Globus pallidus (tissue), 1 donor: ENCODE measurements around the gene NPVF.
A peak's percentile ranks its signal among the peaks of the same experiment; 100 is the strongest.

Source experiments
- DNase-seq: peaks from one replicate; pipeline ENCODE4 v3.0.0-alpha.2; 2015; ENCODE audit warnings: low spot score

The NPVF gene

DNA sequence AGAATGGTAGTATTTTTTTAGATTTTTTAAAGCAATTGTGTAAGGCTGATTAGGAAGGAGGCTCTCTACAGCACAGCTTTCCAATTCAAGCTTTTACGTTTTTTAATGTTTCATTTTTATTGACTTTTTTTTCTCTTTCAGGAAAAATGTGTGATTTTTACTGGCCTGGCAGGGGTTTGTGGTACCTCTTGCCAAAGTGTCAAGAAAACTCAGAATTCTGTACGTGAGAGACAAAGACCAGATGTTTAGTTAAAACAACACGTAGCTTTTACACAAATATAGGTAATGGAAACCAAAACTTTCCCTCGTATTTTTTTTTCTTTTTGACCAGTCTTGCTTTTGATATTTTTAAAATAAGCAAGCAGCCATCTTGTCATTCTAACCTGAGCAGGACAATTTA is 6.0 kb upstream of the NPVF start:
- DNase-seq, result no peak

DNA sequence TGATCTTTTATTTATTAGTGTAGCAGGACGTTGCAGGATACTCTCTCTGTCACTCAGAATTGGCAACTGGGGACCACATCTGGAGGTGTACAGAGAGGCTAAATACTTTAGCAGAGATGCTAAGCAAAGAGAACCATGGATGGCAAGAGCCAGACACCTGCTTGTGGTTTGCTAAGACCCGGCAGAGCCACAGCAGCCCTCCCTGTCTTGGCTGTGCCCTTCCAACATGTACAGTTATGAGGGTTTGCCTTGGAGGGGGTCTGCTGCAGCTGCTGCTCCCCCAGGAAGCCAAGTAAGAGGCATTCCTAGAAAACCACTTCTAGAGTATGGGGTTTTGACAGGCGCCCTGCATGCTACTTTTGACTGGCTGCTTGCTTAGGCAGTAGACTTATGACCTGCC is 5.1 kb downstream of the NPVF start:
- DNase-seq, result no peak

DNA sequence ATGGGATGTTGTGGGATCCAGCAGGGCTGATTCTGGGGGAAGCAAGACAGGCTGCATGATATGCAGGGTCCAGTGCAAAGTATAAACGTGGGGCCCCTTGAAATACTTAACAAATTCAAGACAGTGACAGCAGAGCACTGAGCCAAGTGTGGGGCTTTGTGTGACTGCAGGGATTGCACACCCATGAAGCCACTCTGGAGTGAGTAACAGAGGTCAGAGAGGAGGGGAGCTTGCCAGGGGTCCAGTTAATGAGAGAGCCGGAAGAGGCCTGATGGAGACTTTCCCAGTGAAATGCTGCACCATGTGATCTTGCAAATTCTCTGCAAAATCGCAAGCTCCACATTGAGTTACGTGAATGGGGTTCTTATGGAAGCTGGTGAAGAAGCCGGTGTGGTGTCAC is 5.6 kb downstream of the NPVF start:
- DNase-seq, result no peak

GRCh38 chr7:25221009-25221408 is 7.3 kb downstream of the NPVF start:
- DNase-seq, result no peak

DNA sequence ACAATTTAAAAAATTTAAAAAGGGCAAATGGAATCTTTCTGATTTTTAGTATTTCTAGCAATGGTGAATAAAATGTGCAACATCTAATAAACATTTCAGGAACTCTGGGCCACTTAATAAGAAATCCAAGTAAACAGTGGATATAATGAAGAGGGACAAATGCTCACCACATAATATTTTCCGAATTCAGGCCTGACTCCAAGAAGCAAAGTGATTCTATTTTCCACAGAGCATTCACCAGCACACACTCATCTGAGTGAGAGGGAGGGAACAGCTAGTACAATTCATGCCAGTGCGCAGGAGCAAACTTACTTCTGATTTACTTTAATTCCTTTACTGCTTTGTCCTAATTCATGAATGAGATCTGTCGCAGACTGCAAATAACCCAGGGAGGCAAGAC is 10.1 kb downstream of the NPVF start:
- no peak for DNase-seq

- DNase-seq, result peak; percentile 50
Measured at GRCh38 chr7:25216837-25217236, 11.4 kb downstream of the NPVF start.

DNA sequence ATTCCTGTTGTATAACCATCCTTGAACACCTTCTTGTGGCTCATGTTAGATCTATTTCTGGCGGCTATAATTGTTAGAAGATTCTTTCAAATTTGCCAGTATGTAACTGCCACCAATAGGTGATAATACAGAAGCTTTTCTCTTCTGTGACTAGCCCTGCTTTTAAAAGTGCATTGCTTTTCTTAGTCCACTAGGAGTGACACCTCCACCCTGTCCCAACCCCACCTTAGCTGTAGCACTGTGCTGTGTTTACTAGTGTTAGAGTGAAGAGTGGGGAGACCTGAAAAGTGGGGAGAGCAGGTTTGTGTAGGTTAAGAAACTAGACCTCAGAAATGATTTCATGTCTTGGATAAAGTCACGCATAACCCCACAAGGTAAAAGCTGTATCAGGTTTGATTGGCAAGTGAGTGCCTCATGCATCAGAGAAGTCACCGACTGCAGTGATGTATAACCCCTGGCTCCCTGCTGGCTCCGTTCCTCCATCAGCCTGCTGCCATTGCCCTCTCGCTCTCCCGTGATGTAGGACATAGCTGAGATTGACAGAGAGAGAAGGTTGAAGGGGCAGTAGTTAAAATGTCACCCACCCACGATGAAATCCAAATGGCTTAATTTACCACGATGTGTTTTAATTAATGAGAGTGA is 12.5 kb downstream of the NPVF start:
- DNase-seq, result no peak

DNA sequence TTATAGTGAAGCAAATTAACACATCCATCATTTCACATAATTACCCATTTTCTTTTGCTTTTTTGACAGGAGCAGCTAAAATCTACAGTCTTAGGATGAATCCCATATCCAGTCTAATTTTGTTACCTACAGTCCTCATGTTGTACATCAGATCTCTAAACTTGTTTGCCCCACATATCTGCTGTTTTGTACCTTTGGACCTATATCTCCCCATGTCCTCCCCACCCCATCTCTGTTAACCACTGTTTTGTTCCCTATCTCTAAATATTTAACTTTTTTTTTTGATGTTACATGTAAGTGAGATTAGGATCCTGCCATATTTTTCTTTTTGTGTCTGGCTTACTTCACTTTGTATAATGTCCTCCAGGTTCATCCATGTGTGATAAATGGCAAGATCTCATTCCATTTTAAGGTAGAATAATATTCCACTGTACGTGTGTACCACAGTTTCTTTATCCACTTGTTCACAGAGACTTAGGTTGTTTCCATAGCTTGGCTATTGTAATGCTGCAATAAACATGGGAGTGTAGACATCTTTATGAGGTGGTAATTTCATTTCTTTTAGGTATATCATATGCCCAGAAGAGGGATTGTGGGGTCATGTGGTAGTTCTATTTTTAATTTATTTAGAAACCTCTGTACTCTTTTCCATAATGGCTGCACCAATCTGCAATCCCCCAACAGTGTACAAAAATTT is 19.6 kb downstream of the NPVF start:
- no peak for DNase-seq

DNA sequence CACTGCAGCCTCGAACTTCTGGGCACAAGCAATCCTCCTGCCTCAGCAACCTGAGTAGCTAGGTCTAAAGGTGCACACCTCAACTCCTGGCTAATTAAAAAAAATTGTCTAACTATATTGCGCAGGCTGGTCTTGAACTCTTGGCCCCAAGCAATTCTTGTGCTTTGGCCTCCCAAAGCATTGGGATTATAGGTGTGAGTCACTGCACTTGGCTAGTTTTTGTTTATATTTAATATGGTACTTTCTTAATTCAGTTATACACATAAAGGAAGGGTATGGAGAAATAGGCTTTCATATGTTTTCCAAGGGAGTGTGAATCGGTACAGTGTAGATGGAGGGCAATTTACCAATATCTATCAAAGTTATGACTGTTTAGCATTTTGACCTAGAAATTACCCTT is 20.4 kb downstream of the NPVF start:
- no peak for DNase-seq

- DNase-seq, result no peak
Measured at GRCh38 chr7:25206765-25207164, 21.5 kb downstream of the NPVF start.

DNA sequence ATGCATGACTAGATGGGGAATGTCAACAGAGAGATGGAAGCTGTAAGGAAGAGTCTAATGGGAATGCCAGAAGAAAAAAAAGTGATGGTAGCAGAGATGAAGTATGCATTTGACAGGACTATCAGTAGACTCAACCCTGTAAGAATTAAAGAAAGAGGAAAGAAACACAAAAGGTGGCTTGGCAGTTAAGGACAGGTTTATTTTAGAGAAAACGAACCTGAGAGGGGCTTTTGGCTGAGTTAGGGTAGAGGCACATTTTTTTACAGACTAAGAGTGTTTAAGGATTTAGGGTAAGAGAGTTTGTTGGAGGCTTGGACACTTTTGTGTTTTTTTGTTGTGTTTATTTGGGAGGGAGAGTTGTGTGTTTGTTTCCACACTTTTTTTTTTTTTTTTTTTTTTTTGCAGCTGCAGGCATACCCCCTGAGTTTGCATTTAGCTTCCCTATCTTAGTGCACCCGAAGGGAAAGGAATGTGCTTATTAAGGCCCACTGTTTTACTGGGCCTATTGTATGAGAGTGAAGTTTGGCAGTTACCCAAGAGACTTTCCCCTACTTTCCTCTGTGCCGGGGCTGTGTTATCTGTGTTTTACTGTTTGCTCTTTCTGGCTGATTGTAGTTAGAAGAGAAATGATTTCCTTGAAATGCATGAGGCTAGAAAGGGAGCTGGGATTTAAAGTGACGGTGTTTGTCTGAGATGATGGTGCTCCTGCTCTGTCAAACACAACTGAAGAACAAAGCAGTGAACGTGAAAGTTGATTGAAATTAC is 32.0 kb downstream of the NPVF start:
- DNase-seq, result no peak

- no peak for DNase-seq
Measured at GRCh38 chr7:25194036-25194435, 34.2 kb downstream of the NPVF start.

DNA sequence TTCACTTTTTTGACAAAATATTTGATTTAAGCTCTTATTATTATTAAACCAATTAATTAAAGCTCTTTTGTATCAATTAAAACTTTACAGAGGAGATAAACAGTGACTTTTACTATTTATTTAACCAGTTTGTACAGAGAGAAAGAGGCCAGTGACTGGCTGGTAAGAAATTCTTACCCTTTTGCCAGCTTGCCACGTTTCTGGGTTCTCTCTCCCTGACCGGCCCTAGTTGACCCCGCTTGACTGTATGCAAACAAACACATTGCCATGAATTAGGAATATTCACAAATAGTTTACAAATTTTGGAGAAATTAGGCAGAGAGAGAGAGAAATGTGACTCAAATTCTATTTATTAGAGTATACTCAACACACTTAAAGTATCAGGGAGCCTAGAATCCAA is 36.2 kb downstream of the NPVF start:
- DNase-seq, result no peak

- no peak for DNase-seq
Measured at GRCh38 chr7:25189197-25189596, 39.1 kb downstream of the NPVF start.

GRCh38 chr7:25187932-25188331 is 40.4 kb downstream of the NPVF start:
- no peak for DNase-seq

DNA sequence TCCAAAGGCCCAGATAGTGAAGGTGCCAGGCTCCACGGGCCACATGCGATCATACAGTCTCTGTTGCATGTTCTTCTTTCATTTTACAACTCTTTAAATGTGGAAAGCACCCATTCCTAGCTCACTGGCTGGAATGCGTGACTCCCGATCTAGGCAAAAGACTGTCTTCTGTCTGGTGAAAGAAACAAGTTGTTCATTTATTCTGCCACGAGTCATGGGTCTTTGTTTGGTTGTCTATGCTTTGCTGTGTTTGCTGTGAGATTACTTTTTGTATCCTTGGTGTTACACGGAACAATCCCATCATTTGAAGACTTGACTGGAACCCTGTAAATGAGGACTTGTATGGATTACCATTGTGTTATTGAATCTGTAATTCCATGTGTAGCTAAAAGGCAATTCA is 41.9 kb downstream of the NPVF start:
- DNase-seq, result peak; percentile 40

DNA sequence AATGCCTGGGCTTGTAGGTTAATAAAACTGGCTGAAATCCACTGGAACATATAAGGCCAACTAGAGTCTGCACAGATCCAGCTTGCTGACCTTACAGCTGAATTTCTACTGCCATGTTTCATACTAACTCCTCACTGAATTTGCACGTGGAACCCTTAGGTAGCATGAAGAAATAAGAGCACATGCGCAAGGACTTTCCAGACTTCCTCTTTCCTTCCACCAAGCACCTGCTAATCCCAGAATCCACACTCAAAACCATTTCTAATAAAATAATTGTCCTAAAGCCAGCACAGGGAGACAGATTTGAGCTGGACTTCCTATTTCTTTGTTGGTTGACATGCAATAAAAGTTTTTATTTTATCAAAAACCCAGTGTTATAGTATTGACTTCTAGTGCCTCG is 46.8 kb downstream of the NPVF start:
- DNase-seq, result no peak

DNA sequence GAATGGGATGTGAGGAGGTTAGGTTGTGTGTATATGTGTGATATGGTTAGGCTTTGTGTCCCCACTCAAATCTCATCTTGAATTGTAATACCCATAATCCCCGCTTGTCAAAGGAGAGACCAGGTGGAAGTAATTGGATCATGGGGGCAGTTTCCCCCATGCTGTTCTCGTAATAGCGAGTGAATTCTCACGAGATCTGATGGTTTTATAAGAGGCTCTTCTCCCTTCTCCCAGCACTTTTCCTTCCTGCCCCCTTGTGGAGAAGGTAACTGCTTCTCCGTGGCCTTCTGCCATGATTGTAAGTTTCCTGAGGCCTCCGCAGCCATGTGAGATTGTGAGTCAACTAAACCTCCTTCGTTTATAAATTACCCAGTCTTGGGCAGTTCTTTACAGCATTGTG is 47.3 kb downstream of the NPVF start:
- DNase-seq, result no peak

DNA sequence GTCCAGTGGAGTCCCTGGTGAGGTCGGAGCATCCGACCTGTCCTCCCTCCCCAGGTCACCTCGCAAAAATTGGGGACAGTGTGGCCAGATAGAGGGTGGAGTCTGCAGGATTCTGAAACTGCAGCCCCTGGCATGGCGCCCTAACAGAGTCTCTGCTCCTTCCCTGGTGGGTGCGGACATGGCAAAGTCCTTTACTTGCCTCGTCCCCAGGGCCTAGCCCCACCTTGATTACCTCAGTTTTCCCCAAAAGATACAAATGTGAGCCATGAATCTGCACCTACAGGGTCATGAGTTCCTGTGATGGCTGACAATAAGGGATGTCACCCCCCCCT is 47.7 kb downstream of the NPVF start:
- no peak for DNase-seq

GRCh38 chr7:25179771-25180591 is 48.3 kb downstream of the NPVF start:
- peak; percentile 84 for DNase-seq

DNA sequence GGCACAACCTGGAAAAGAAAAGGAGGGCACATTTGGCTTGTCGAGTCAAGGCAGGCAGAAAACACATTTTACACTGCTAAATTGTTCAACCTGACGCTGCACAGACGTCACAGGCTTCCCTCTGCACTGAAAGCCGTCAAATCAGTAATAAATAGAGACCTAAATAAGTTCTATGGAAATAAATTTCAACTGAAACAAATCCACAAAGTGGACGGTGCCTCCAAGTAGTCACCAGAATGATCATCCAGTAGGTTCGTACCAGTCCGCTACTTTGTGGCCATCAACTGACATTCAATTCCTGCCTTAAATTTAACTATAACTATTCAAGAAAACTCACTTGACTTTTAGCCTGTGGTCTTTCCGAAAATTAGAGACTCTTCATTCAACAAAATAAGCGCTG is 49.0 kb downstream of the NPVF start:
- DNase-seq, result no peak
